Colon (tissue), 2 donors: ENCODE results near the gene SYK.
"Not testable (repeated sequence)": the region's sequence is repeated elsewhere in the genome, so short reads cannot be mapped to it uniquely, and the experiment has no call there.

ENCODE experiments used
- FAIRE-seq: peaks from 2 replicates; lab custom pipeline; 2012; peaks lifted over from hg19 to GRCh38; lab: Jason Lieb, UNC
- donor health status: control.
- donor health status: control.

Gene SYK

DNA sequence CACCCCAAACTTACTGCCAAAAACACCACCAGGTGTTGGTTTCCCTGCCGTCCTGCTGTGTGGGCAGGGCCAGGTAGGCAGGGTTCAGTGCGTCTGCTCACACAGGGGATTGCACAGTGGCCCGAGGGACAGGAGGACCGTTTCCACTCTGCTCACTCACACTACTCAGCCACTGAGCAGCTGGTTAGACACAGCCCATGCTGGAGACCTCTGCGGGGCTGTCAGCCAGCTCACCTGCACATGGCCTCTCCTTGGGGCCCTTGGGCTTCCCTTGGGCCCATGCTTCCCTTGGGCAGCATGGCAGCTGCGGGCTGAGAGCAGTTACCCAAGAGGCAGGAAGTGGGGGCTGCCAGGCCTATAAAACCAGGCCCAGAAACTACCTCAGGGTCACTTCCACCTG, 79.0 kb downstream of the SYK start:
- no peak for FAIRE-seq

DNA sequence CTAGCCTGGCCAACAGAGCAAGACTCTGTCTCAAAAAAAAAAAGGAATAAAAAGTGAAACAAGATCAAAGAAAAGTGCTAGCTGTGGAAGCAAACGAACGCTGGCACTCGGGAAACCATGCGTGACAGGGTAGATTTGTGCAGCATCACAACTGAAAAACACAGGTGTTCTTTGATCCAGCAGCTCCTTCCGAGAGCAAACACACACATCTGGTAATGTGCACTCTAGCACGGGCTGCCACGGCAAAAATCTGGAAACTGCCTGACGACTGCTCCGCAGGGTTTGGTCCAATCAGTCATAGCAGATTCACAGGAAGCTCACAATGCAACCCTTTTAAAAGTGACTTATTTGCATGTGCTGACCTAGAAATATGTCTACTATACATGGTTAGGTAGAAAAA, 80.0 kb downstream of the SYK start:
- FAIRE-seq, result no peak

DNA sequence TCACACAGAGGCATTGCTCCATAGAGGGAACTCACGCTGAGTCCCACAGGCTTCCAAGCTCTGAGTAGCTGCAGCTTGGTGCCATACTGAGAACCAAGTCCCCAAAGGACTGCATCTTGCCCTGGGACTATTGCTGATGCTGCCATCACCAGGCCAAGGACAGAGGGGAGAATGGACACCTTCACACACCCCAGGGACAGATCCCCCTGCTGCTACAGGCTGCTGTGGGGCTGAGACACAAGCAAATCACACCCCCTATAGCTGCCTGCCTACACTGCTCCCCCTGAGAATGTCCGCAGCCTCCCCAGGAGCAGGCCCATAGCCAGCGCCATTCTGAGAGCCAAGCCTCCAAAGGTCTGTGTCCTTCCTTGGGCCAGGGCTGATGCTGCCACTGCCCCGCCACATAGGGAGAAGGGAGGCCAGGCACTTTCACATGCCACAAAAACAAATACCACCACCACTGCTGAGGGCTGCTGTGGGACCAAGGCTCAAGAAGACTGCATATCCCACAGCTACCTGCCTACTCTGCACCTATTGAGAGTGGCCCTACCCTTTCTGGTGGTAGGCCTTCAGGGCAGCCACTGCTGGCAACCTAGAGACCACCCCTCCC, 81.5 kb downstream of the SYK start:
- FAIRE-seq, result no peak

DNA sequence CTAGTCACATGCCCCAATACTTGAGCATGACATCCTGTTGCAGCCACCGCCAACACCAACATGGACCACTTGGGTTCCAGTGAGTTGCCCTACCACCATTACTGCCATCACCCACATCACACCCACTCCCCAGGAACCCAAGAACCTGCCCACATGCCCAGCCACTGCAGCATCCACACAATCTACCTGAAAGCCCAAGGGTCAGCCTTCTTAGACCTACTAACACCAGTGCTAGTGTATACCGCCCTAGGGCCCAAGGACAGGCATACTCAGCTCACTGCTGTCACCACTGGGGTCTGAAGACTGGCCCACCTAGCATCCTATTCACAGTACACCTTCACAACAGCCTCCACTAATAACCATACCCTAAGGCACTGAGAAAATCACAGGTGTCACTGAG, 82.0 kb downstream of the SYK start:
- FAIRE-seq, result no peak

DNA sequence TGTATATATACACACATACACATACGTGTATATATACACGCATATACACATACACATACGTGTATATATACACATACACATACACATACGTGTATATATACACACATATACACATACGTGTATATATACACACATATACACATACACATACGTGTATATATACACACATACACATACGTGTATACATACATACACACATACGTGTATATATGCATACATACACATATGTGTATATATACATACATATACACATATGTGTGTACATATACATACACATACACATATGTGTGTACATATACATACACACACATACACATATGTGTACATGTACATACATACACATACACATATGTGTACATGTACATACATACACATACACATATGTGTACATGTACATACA, 82.6 kb downstream of the SYK start:
- no peak for FAIRE-seq

DNA sequence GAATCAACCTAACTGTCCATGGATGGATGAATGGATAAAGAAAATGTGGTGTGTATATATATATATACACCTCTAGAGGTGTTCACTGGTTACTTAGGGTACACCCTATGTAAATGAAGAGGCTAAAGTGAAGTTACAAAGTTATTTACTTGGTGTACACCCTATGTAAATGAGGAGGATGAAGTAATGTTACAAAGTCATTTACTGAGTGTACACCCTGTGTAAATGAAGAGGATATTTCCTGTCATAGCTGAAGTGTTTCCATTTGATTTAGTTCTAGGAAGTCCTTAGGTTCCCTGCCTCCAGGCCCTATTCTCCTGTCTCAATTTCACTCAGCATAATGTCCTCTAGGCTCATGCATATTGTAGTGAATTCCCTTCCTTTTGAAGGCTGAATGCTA, 85.2 kb downstream of the SYK start:
- FAIRE-seq, result not testable (repeated sequence)

DNA sequence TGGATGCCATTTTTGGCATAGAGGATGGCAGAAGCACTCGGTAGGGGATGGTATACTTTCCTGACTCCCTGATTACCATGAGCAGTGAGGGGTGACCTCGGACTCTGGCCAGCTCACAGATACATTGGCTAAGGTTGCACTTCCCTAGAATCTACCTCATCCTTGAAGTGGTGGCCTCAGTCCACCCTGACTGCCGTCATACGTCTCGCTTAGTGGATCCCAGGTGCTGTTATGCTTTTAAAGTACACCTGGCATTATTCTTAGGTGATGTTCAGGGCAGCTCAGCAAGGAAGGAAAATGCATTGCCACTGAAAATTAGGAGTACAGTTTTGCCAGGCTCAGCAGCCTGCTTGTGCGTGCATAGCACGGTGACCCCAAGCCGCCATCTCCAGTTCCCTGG, 87.3 kb downstream of the SYK start:
- FAIRE-seq, result no peak

DNA sequence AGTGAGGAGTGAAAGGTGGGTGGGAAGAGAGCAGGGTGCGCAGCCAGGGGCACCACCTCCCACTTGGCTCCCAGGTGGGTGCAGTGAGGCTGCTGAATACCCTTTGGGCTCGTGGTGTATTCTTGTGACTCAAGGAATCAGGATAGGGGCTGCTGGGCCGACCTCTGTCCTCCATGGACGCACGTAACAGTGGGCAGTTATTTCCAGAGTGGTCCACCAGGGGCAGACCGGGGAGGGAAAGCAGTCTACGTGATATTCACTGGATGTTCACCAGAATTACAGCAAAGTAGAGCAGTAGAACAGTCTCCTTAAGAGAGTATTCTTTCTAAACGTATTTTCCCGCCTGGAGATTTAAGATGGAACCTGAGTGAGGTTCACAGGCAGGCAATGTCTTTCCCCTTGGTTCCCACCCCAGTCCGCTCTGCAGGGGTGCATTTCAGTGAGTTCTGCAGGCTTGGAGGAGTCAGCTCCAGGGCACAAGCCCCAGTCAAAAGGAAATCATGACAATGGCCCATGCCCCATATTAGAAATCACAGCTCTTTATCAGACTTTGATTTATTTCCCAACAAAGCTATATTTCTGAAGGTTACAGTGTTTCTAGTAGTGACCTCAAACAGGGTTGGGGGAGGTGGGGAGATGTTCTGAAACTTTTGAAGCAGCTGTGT, 88.7 kb downstream of the SYK start:
- FAIRE-seq, result no peak

DNA sequence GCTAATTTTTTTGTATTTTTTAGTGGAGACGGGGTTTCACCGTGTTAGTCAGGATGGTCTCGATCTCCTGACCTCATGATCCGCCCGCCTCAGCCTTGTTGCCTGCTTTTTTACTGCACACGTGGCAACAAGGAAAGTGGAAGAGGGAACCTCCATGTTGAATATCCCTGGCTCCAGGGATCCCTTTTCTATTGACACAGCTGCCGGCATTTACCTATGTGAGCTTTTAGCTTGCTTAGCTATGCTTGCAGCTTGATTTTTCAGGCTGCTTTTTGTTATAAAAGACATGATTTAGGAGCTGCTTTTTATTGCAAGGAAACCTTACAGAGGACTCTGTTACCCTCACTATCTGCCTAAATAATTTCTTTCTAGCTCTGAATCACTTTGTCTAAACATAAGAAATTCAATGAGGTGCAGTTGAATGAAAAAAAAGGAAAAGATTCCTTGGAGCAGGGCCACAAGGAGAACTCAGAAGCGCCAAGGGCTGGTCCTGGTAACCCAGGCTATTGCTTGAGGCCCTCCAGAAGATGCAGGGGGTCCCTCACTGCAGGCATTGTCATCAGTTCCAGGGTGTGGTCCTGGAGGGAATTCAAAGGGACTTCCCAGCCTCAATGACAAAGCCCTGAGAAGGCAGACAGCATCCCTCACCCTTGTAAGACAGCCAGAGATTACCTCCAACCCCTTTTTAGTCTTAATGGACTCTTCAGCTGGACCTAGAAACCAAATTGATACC, 89.9 kb downstream of the SYK start:
- no peak for FAIRE-seq

DNA sequence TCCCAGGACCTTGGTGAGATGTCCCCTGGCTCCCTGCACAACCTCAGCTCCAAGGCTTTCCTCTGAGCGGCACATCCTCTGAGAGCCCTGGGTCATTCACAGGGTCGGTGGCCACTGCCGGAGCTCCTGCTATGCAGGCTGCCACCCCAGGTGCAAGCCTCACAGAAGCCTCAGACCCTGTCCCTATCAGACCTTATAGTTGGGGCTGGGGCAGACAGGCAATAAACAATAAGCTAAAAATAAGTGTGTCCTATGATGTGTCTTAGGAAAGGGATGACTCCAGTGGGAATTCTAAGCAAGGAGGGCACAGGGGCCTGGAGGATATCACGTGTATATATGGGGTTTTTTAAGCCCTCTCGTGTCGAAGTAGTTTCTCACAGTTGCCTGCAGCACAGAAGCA, 91.3 kb downstream of the SYK start:
- no peak for FAIRE-seq

DNA sequence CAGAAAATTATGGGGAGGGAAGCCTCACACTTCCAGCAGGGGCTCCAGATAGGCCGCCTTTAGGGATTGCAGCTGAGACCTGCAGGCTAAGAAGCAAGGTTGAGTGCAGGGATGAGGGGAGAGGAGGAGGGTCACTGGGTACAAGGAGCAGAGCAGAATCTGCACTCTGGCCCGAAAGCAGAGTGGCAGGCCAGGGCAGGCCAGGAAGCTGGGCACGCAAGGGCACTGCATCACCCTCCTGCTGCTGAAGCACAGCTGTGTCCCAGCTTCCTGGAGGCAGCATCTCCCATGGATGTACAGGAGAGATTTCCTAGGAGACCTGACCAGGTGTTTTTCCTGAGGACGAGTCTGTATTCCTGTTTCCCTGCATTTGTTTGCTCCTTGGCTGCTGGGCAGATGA, 92.1 kb downstream of the SYK start:
- FAIRE-seq, result no peak

DNA sequence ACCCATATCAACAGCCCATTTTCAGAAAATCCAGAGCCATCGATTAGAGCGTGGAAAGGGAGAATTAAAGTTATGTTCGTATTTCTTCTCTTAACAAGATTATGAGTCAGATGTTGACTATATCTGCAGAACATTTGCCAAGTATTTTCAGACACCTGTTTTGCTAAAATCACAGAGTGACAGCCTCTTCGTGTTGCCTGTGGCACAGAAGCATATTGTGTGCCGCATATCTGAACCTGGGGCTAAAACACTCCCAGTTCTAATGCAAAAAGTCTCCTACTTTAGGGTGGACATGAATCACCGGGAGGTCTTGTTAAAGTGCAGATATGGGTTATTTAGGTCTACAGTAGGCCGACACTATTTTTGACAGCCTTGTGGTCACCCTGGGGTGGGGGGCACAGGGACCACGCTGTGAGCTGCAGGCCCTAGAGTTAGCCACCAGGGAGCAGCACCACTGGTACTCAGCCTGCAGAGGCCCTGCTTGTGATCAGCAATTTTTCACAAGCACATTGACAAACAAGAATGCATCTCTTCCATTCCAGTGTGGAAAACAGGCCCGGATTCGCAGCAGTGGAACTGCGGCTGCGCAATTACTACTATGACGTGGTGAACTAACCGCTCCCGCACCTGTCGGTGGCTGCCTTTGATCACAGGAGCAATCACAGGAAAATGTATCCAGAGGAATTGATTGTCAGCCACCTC, 93.5 kb downstream of the SYK start:
- FAIRE-seq, result no peak

DNA sequence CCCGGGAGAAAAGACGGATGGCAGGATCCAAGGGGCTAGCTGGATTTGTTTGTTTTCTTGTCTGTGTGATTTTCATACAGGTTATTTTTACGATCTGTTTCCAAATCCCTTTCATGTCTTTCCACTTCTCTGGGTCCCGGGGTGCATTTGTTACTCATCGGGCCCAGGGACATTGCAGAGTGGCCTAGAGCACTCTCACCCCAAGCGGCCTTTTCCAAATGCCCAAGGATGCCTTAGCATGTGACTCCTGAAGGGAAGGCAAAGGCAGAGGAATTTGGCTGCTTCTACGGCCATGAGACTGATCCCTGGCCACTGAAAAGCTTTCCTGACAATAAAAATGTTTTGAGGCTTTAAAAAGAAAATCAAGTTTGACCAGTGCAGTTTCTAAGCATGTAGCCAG, 94.2 kb downstream of the SYK start:
- no peak for FAIRE-seq

DNA sequence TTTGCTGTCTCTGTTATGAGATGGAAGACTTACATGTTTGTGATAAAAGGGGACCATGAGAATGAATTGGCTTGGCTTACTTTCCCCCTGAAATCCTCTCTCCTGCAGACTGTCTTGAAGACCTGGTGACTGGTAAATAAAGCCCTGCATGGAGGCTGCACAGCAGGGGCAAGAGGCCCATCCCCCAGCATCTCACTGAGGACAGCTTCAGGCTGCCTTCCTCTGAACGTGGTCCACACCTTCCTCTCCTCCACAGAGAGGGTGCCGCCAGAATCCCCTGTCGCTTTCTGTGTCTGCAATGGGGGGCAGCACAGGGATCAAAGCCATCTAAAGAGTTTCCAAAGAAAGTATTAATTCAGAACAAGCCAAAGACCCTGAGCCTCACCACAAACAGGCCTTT, 94.6 kb downstream of the SYK start:
- FAIRE-seq, result no peak

DNA sequence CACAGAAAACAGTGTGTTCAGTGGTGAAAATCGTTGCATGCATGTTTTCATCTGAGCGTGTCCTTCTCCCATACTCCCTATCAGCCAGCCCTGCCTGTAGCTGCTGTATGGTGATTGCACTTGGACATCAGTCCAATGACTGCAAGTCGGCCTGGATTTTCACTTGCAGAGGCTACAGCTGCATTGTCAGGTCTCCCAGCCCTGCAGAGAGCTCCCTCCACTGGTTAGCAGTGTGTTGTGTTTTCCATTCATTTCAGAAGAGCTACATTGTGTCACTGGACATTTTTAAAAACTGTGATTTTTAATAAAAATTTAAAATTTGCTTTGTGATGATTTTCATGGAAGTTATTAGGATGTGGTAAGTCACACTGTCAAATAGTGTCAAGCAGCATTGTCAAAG, 96.6 kb downstream of the SYK start:
- FAIRE-seq, result no peak

DNA sequence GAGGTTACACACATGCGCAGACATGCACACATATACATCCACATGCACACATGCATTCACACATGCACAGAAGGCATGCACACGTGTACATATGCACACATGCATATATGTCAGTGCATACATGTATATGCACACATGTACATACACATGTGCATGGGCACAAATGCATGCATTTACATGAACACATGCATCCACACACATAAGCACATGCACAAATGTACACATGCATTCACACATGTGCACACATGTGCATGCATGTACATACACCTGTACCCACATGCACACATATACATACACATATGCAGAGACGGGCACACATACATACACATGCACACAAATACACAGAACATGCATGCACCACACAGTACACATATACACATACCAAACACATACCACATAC, 97.7 kb downstream of the SYK start:
- FAIRE-seq, result no peak

DNA sequence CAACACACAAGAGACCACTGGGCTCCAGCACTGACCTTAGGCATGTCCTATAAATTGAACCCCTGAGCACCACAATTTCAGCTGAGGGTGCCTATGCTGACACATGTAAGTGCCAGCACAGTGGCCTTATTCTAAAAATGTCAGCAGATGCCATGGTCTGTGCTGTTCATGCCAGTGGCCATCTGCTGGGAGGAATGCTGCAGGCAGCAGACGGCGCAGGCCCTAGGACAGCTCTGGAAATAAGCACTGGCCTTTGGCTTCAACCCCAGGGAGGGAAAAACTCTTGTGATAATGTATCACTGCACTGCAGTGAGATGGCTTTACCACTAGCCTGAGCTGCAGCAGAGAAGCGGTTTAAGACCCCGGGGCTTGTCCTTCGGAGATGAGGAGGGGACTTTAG, 98.5 kb downstream of the SYK start:
- FAIRE-seq, result no peak

DNA sequence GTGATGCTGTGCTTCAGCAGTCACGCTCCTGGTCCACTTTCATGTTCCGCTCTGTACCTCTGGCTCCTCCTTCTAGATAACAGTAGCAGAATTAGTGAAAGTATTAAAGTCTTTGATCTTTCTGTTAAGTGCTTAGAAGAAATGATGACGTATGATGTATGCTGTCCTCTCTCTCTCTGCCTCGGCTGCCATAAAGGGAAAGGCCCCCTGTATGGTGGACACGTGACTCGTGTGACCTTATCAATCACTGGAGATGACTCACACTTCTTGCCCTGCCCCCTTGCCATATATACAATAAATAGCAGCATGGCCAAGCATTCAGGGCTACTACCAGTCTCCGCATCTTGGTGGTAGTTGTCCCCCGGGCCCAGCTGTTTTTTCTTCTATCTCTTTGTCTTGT, 100.3 kb downstream of the SYK start:
- FAIRE-seq, result no peak

DNA sequence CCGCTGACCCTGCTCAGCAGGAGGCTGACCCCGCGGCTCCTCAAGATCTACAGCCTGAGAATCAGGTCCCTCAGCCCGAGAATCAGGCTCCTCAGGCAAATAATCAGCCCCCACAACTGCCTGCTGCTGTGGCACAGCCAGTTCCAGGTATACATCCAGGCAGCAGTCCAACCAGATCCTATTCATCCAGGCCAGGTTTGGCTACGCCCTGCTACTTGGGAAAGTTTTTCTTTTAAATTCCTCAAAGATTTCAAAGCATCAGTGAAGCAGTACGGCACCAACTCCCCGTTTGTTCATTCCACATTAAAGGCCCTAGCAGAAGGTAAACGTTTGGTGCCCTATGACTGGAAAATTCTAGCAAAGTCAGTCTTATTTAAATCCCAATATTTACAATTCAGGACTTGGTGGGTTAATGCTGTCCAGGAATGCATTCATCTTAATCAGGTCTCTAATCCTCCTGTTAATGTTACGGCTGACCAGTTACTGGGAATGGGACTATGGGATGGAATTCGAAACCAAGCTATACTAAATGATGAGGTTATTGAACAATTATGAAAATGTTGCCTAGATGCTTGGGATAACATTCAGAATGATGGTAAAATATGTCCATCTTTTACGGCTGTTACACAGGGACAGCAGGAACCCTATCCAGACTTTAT, 102.3 kb downstream of the SYK start:
- FAIRE-seq, result no peak

DNA sequence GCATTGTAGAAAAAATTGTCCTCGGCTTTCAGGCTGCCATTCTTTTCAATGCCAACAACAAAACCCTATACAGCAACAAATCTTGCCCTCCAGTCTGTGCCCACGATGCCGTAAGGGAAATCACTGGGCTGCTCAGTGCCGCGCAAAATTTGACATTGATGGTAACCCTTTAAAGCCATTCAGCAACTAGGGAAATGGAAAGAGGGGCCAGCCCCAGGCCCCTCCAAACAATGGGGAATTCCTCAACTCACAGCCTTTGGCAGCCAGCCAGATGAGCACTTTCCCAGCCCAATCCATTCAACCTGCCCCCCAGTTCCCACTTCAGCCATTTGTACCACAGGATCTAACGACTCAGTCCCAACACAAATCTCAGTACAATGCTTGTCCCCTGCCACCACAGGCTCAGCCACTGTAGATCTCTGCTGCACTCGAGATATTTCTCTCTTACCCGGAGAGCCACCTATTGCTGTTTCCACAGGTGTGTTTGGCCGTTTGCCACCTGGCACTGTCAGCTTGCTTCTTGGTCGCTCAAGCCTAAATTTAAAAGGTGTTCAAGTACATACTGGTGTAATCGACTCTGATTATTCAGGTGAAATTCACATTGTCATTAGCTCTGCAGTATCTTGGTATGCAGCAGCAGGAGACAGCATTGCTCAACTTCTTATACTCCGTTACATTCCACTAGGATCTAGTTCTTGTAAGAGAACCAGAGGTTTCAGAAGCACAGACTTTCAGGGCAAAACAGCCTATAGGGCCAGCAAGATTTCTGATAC, 103.3 kb downstream of the SYK start:
- FAIRE-seq, result no peak

DNA sequence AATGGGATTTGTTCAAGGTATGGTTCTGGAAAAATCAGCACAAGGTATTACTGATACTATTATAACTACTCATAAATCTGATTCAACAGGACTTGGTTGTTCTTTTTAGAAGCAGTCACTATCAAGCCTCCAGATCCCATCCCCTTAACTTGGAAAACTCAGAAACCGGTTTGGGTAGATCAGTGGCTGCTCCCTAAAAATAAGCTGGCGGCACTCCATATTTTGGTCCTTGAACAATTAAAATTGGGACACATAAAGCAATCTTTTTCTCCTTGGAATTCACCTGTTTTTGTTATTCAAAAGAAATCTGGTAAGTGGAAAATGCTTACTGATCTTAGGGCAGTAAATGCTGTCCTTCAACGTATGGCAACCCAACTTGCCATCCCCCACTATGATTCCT, 104.2 kb downstream of the SYK start:
- FAIRE-seq, result no peak
